HG02759 (cell line): Measurements from ENCODE around the gene TRMT2A.
"Not testable (repeated sequence)": the region's sequence is repeated elsewhere in the genome, so short reads cannot be mapped to it uniquely, and the experiment has no call there.

Source experiments
- ATAC-seq: cut with Tn5 transposase; IDR thresholded peaks from one replicate; pipeline ENCODE4 v1.9.1; 2021; ENCODE audit warnings: mild to moderate bottlenecking, moderate library complexity; ENCODE audit not compliant: unreplicated experiment

TRMT2A gene

GRCh38 chr22:20089226-20089976 is 27.6 kb downstream of the TRMT2A start:
- no peak for ATAC-seq

GRCh38 chr22:20088263-20088648 is 28.8 kb downstream of the TRMT2A start:
- no peak for ATAC-seq

- no peak for ATAC-seq
These were observed 29.4 kb downstream of the TRMT2A start for GRCh38 chr22:20087319-20088262.

- no peak for ATAC-seq
These were observed 30.3 kb downstream of the TRMT2A start for GRCh38 chr22:20086763-20087162.

- ATAC-seq, result no peak
These were observed 30.9 kb downstream of the TRMT2A start for GRCh38 chr22:20086101-20086599.

GRCh38 chr22:20085651-20086050 is 31.4 kb downstream of the TRMT2A start:
- ATAC-seq, result no peak

- no peak for ATAC-seq
These were observed 32.2 kb downstream of the TRMT2A start for GRCh38 chr22:20084547-20085413.

GRCh38 chr22:20083891-20084546 is 33.0 kb downstream of the TRMT2A start:
- ATAC-seq, result no peak

GRCh38 chr22:20083157-20083890 is 33.7 kb downstream of the TRMT2A start:
- no peak for ATAC-seq

GRCh38 chr22:20080776-20081654 is 36.0 kb downstream of the TRMT2A start:
- ATAC-seq, result no peak

GRCh38 chr22:20080445-20080775 is 36.6 kb downstream of the TRMT2A start:
- peak; percentile 68 for ATAC-seq

- peak; percentile 89 for ATAC-seq
These were observed 37.1 kb downstream of the TRMT2A start, which contains the start of gene DGCR8 for GRCh38 chr22:20079745-20080444. Gene DGCR8, plus strand, starts transcription at chr22:20080241. Its CDS starts 5,723 bp downstream, at chr22:20085964.

- no peak for ATAC-seq
These were observed 40.3 kb downstream of the TRMT2A start for GRCh38 chr22:20076627-20077172.

- no peak for ATAC-seq
These were observed 45.5 kb downstream of the TRMT2A start for GRCh38 chr22:20071524-20071972.

GRCh38 chr22:20069331-20070042 is 47.5 kb downstream of the TRMT2A start:
- no peak for ATAC-seq

- ATAC-seq, result no peak
These were observed 48.4 kb downstream of the TRMT2A start for GRCh38 chr22:20068640-20069039.

- ATAC-seq, result not testable (repeated sequence)
These were observed 49.7 kb downstream of the TRMT2A start for GRCh38 chr22:20067384-20067682.
